ENCODE results near the gene CCDC80.
"Not testable (repeated sequence)": the region's sequence is repeated elsewhere in the genome, so short reads cannot be mapped to it uniquely, and the experiment has no call there.

Gene CCDC80

GRCh38 chr3:112665009-112665408, 24.1 kb upstream of the CCDC80 start:
- not testable (repeated sequence) for DNase-seq

GRCh38 chr3:112656043-112656442, 15.1 kb upstream of the CCDC80 start:
- DNase-seq = no peak

GRCh38 chr3:112654979-112655378, 14.0 kb upstream of the CCDC80 start:
- DNase-seq = no peak

GRCh38 chr3:112654492-112654891, 13.5 kb upstream of the CCDC80 start:
- no peak for DNase-seq

GRCh38 chr3:112653881-112654300, 12.9 kb upstream of the CCDC80 start:
- no peak for DNase-seq

- no peak for DNase-seq
Observed at GRCh38 chr3:112653209-112653871, 12.4 kb upstream of the CCDC80 start.

- no peak for DNase-seq
Observed at GRCh38 chr3:112651516-112651915, 10.6 kb upstream of the CCDC80 start.

GRCh38 chr3:112651071-112651470, 10.1 kb upstream of the CCDC80 start:
- DNase-seq = no peak

- no peak for DNase-seq
Observed at GRCh38 chr3:112650482-112650881, 9.5 kb upstream of the CCDC80 start.

- no peak for DNase-seq
Observed at GRCh38 chr3:112649478-112649735, 8.5 kb upstream of the CCDC80 start.

GRCh38 chr3:112647122-112647521, 6.2 kb upstream of the CCDC80 start:
- no peak for DNase-seq

GRCh38 chr3:112646623-112647022, 5.7 kb upstream of the CCDC80 start:
- DNase-seq = no peak

- DNase-seq = no peak
Observed at GRCh38 chr3:112644453-112644852, 3.5 kb upstream of the CCDC80 start.

GRCh38 chr3:112643621-112644240, 2.8 kb upstream of the CCDC80 start:
- DNase-seq = no peak

- DNase-seq = peak in 12 of 14 donors; percentile 5 to 58 (median 35)
Observed at GRCh38 chr3:112642912-112643506, 2.1 kb upstream of the CCDC80 start.

GRCh38 chr3:112640276-112640929, 540 bp downstream of the CCDC80 start:
- DNase-seq = no peak

GRCh38 chr3:112639455-112640225, 1.3 kb downstream of the CCDC80 start:
- no peak for DNase-seq

- peak in 5 of 14 donors; percentile 12 to 66 (median 35) for DNase-seq
Observed at GRCh38 chr3:112638327-112639020, 2.5 kb downstream of the CCDC80 start.

GRCh38 chr3:112637700-112638099, 3.2 kb downstream of the CCDC80 start:
- no peak for DNase-seq

GRCh38 chr3:112635674-112636073, 5.3 kb downstream of the CCDC80 start:
- no peak for DNase-seq

GRCh38 chr3:112634786-112635541, 6.0 kb downstream of the CCDC80 start:
- no peak for DNase-seq

GRCh38 chr3:112633757-112634156, 7.2 kb downstream of the CCDC80 start:
- DNase-seq = no peak

All from C1 segment of cervical spinal cord (tissue), 14 donors.